ENCODE data around the gene CAMK2B.

GRCh38 chr7:44210107-44210506 is 115.3 kb downstream of the CAMK2B start:
- no peak for TF ChIP-seq CTCF (IDR thresholded peaks at IDR 0.05; ENCODE audit: poor library complexity)
- TF ChIP-seq EZH2 (IDR thresholded peaks at IDR 0.05; ENCODE audit: borderline replicate concordance), result no peak

Data from hepatocyte (in vitro differentiated cells).